Mesenchymal stem cell (in vitro differentiated cells and primary cell): ENCODE results near the gene PWP1.

Experiments
- DNase-seq: peaks from one replicate; pipeline ENCODE4 v3.0.0-alpha.2; 2013
- H2AFZ ChIP-seq: one replicate; pipeline ENCODE4 v1.6.1; 2013; ENCODE audit warnings: low read depth, mild to moderate bottlenecking, control low read depth, inconsistent platforms, low read length, moderate library complexity
- H2AK5ac ChIP-seq: 2 replicates; pipeline ENCODE4 v1.6.1; 2013; ENCODE audit warnings: low read length, moderate library complexity, mild to moderate bottlenecking, inconsistent platforms; ENCODE audit not compliant: severe bottlenecking
- H2BK120ac ChIP-seq: one replicate; pipeline ENCODE4 v1.6.1; 2013; ENCODE audit warnings: low read depth, mild to moderate bottlenecking, inconsistent platforms, low read length, moderate library complexity
- H2BK12ac ChIP-seq, 2 experiments: one replicate each; pipeline ENCODE4 v1.6.1; 2013; ENCODE audit warnings: inconsistent platforms in 2 of 2, low read length in 2 of 2, mild to moderate bottlenecking in 2 of 2, moderate library complexity in 2 of 2, control low read depth in 1 of 2
- H2BK15ac ChIP-seq: one replicate; pipeline ENCODE4 v1.6.1; 2013; ENCODE audit warnings: mild to moderate bottlenecking, low read depth, inconsistent platforms; ENCODE audit not compliant: poor library complexity, severe bottlenecking
- H2BK5ac ChIP-seq: 2 replicates; pipeline ENCODE4 v1.6.1; 2013; ENCODE audit warnings: low read depth, mild to moderate bottlenecking, low read length, control low read depth, inconsistent platforms; ENCODE audit not compliant: poor library complexity, severe bottlenecking
- H3K14ac ChIP-seq, 2 experiments: one replicate each; pipeline ENCODE4 v1.6.1; 2013; ENCODE audit warnings: inconsistent platforms in 2 of 2, low read length in 2 of 2, control low read depth in 1 of 2, mild to moderate bottlenecking in 1 of 2, moderate library complexity in 1 of 2
- H3K18ac ChIP-seq, 2 experiments: one replicate each; pipeline ENCODE4 v1.6.1; 2013; ENCODE audit warnings: inconsistent platforms in 2 of 2, low read length in 2 of 2, control low read depth in 1 of 2, low read depth in 1 of 2, mild to moderate bottlenecking in 1 of 2
- H3K23ac ChIP-seq, 2 experiments: one replicate each; pipeline ENCODE4 v1.6.1; 2013; ENCODE audit warnings: inconsistent platforms in 2 of 2, low read length in 2 of 2, mild to moderate bottlenecking in 2 of 2, moderate library complexity in 2 of 2, control low read depth in 1 of 2
- H3K27ac ChIP-seq: 2 replicates; pipeline ENCODE4 v1.5.1; 2013; ENCODE audit warnings: mild to moderate bottlenecking, moderate library complexity, low read length, control low read depth, inconsistent platforms; ENCODE audit not compliant: poor library complexity, severe bottlenecking
- H3K27me3 ChIP-seq, 2 experiments: 2 replicates each; pipeline versions ENCODE4 v1.6.1 to v1.7.0; 2013; ENCODE audit warnings: low read length in 2 of 2, mild to moderate bottlenecking in 2 of 2, moderate library complexity in 2 of 2, control low read depth in 1 of 2, inconsistent platforms in 1 of 2; ENCODE audit not compliant: control insufficient read depth in 1 of 2, insufficient read depth in 1 of 2
- H3K36me3 ChIP-seq, 2 experiments: 2 replicates each; pipeline versions ENCODE4 v1.6.1 to v1.7.0; 2013; ENCODE audit warnings: low read length in 2 of 2, control low read depth in 1 of 2, inconsistent platforms in 1 of 2, low read depth in 1 of 2, mild to moderate bottlenecking in 1 of 2; ENCODE audit not compliant: insufficient read depth in 2 of 2, control insufficient read depth in 1 of 2
- H3K4ac ChIP-seq, 2 experiments: one replicate each; pipeline ENCODE4 v1.6.1; 2013; ENCODE audit warnings: inconsistent platforms in 2 of 2, low read length in 2 of 2, mild to moderate bottlenecking in 2 of 2, moderate library complexity in 2 of 2, control low read depth in 1 of 2, low read depth in 1 of 2
- H3K4me1 ChIP-seq: 2 replicates; pipeline ENCODE4 v1.6.1; 2013; ENCODE audit warnings: low read depth, low read length, control low read depth; ENCODE audit not compliant: control insufficient read depth, insufficient read depth
- H3K4me2 ChIP-seq: 2 replicates; pipeline ENCODE4 v1.6.1; 2013; ENCODE audit warnings: low read length, mild to moderate bottlenecking, inconsistent platforms; ENCODE audit not compliant: poor library complexity, severe bottlenecking
- H3K4me3 ChIP-seq, 2 experiments: 2 replicates each; pipeline versions ENCODE4 v1.5.1 to v1.7.0; 2013; ENCODE audit warnings: low read length in 2 of 2, mild to moderate bottlenecking in 2 of 2, control low read depth in 1 of 2, low read depth in 1 of 2; ENCODE audit not compliant: insufficient read depth in 1 of 2
- H3K79me1 ChIP-seq: replicated peaks from 2 replicates; pipeline ENCODE4 v1.6.1; 2013; ENCODE audit warnings: mild to moderate bottlenecking, control low read depth, low read length, inconsistent platforms; ENCODE audit not compliant: poor library complexity, severe bottlenecking
- H3K9ac ChIP-seq: 2 replicates; pipeline ENCODE4 v1.7.0; 2013; ENCODE audit warnings: mild to moderate bottlenecking, low read length, moderate library complexity
- H3K9me3 ChIP-seq: 2 replicates; pipeline ENCODE4 v1.7.0; 2013; ENCODE audit warnings: mild to moderate bottlenecking, low read length; ENCODE audit not compliant: control insufficient read depth
- H4K8ac ChIP-seq: one replicate; pipeline ENCODE4 v1.6.1; 2013; ENCODE audit warnings: inconsistent platforms, mild to moderate bottlenecking, low read length, moderate library complexity
- H4K91ac ChIP-seq: one replicate; pipeline ENCODE4 v1.6.1; 2013; ENCODE audit warnings: mild to moderate bottlenecking, low read length, inconsistent platforms
- WGBS: methylation state at CpG from one replicate; pipeline ENCODE4 v1.1.7; 2013; ENCODE audit warnings: mixed read lengths; 5-methylcytosine and 5-hydroxymethylcytosine counted together

PWP1 gene

GRCh38 chr12:107732365-107732764 is 46.8 kb downstream of the PWP1 start:
- no peaks in the 10 kb centered on the region for H3K4me1 ChIP-seq
- H3K27me3 ChIP-seq, result no peaks in the 10 kb centered on the region
- no peak overlapping the region for H3K9ac ChIP-seq
- H3K9me3 ChIP-seq, result no peaks in the 10 kb centered on the region
- no peak overlapping the region for H2BK12ac ChIP-seq
- H3K27ac ChIP-seq, result no peak overlapping the region
- peaks cover 12 to 57% of the 10 kb centered on the region in 2 experiments for H3K36me3 ChIP-seq
- no peak overlapping the region for H2BK5ac ChIP-seq
- H2BK15ac ChIP-seq, result no peak overlapping the region
- DNase-seq, result no peak
- no peak overlapping the region for H2AFZ ChIP-seq
- H2AK5ac ChIP-seq, result no peak overlapping the region
- H4K91ac ChIP-seq, result no peak overlapping the region
- H3K4ac ChIP-seq, result no peak overlapping the region
- H4K8ac ChIP-seq, result no peak overlapping the region
- no peak overlapping the region for H3K18ac ChIP-seq
- peaks cover 17% of the 10 kb centered on the region for H3K79me1 ChIP-seq
- H3K4me3 ChIP-seq, result no peak overlapping the region
- H3K23ac ChIP-seq, result no peak overlapping the region
- no peak overlapping the region for H3K4me2 ChIP-seq
- WGBS, result 92% methylated on average over 2 of the region's 3 CpGs
- H2BK120ac ChIP-seq, result no peak overlapping the region
- no peak overlapping the region for H3K14ac ChIP-seq

DNA sequence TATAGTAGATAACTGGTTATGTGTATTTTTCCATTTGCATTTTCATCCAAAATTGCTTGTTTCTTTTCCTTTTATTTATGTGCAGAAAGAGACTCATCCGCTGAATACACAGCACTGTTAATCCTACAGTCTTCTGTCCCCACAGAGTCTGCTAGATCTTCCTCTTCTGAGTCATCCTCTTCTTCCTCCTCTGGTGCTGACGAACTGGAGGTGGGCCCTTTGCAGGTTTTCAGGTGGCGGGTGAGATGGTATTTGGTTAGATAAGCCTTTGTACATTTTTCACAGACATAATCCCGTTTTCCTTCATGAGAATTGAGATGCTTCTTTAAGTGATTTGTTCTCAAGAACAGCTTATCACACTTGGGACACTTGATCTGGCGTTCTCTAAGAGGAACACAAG is 48.5 kb downstream of the PWP1 start:
- Histone ChIP-seq H3K23ac (no peak overlapping the region), H2BK15ac (no peak overlapping the region), H3K9me3 (no peaks in the 10 kb centered on the region), H3K4ac (no peak overlapping the region), H2AK5ac (no peak overlapping the region), H4K91ac (no peak overlapping the region), H3K36me3 (peaks cover 18 to 74% of the 10 kb centered on the region in 2 experiments), H3K79me1 (peaks cover 26% of the 10 kb centered on the region), H3K27me3 (no peaks in the 10 kb centered on the region), H3K27ac (no peak overlapping the region), H3K4me3 (no peak overlapping the region), H2BK120ac (no peak overlapping the region), H3K4me2 (no peak overlapping the region), H3K14ac (no peak overlapping the region), H2BK12ac (no peak overlapping the region), H4K8ac (no peak overlapping the region), H2AFZ (no peak overlapping the region), H3K18ac (no peak overlapping the region), H3K4me1 (no peaks in the 10 kb centered on the region), H2BK5ac (no peak overlapping the region), H3K9ac (no peak overlapping the region)
- WGBS, result 84% methylated on average over 3 of the region's 5 CpGs
- DNase-seq, result no peak

- WGBS, result 100% methylated on average over 2 of the region's 2 CpGs
- no peaks in the 10 kb centered on the region for H3K9me3 ChIP-seq
- H3K4me1 ChIP-seq, result no peaks in the 10 kb centered on the region
- H2AFZ ChIP-seq, result no peak overlapping the region
- no peak overlapping the region for H2AK5ac ChIP-seq
- H3K79me1 ChIP-seq, result peaks cover 35% of the 10 kb centered on the region
- no peak overlapping the region for H3K14ac ChIP-seq
- H3K4me2 ChIP-seq, result no peak overlapping the region
- H3K4me3 ChIP-seq, result no peak overlapping the region
- no peak overlapping the region for H3K27ac ChIP-seq
- no peak overlapping the region for H2BK120ac ChIP-seq
- H2BK12ac ChIP-seq, result no peak overlapping the region
- no peak overlapping the region for H2BK5ac ChIP-seq
- peaks cover 25 to 91% of the 10 kb centered on the region in 2 experiments for H3K36me3 ChIP-seq
- no peak overlapping the region for H3K4ac ChIP-seq
- H3K23ac ChIP-seq, result no peak overlapping the region
- H2BK15ac ChIP-seq, result no peak overlapping the region
- no peak overlapping the region for H4K8ac ChIP-seq
- H3K18ac ChIP-seq, result no peak overlapping the region
- H3K9ac ChIP-seq, result no peak overlapping the region
- no peak for DNase-seq
- H4K91ac ChIP-seq, result no peak overlapping the region
- no peaks in the 10 kb centered on the region for H3K27me3 ChIP-seq
Measured at GRCh38 chr12:107735763-107736162, 50.2 kb downstream of the PWP1 start.

GRCh38 chr12:107736914-107737313 is 51.3 kb downstream of the PWP1 start:
- H2BK120ac ChIP-seq, result no peak overlapping the region
- H4K91ac ChIP-seq, result no peak overlapping the region
- H3K18ac ChIP-seq, result no peak overlapping the region
- H2BK15ac ChIP-seq, result no peak overlapping the region
- H4K8ac ChIP-seq, result no peak overlapping the region
- no peaks in the 10 kb centered on the region for H3K4me1 ChIP-seq
- no peak overlapping the region for H3K4me3 ChIP-seq
- H2BK12ac ChIP-seq, result no peak overlapping the region
- H3K14ac ChIP-seq, result no peak overlapping the region
- no peak overlapping the region for H3K9ac ChIP-seq
- WGBS, result 100% methylated on average over 3 of the region's 4 CpGs
- no peak for DNase-seq
- no peak overlapping the region for H3K4me2 ChIP-seq
- H3K9me3 ChIP-seq, result no peaks in the 10 kb centered on the region
- no peak overlapping the region for H2AFZ ChIP-seq
- H3K23ac ChIP-seq, result no peak overlapping the region
- no peak overlapping the region for H2AK5ac ChIP-seq
- H3K79me1 ChIP-seq, result peaks cover 37% of the 10 kb centered on the region
- no peaks in the 10 kb centered on the region for H3K27me3 ChIP-seq
- no peak overlapping the region for H3K27ac ChIP-seq
- H3K4ac ChIP-seq, result no peak overlapping the region
- no peak overlapping the region for H2BK5ac ChIP-seq
- H3K36me3 ChIP-seq, result peaks cover 28 to 100% of the 10 kb centered on the region in 2 experiments
